Testis (tissue), 3 donors: ENCODE data around the gene PTPRT. TPM values are rescaled to one million over a fixed set of nuclear protein-coding genes. Genes with fewer than 3 reads are reported as not detected.

ENCODE experiments used
- DNase-seq: peaks from one replicate; pipeline ENCODE4 v3.0.0-alpha.2; 2019
- H3K27ac ChIP-seq, 2 donors: fragments of 200-600 bp; sonication (generic); one replicate each; pipeline ENCODE4 v1.5.1; 2019
- H3K27me3 ChIP-seq: fragments of 200-600 bp; sonication (generic); one replicate; pipeline ENCODE4 v1.5.1; 2019
- H3K36me3 ChIP-seq: fragments of 200-600 bp; sonication (generic); one replicate; pipeline ENCODE4 v1.5.1; 2017; ENCODE audit warnings: low read depth; ENCODE audit errors: missing control alignments
- H3K4me1 ChIP-seq: fragments of 200-600 bp; sonication (generic); one replicate; pipeline ENCODE4 v1.5.1; 2019
- H3K4me3 ChIP-seq, 2 donors: fragments of 200-600 bp; sonication (generic); one replicate each; pipeline ENCODE4 v1.5.1; 2017 to 2019
- H3K9me3 ChIP-seq: fragments of 200-600 bp; sonication (generic); one replicate; pipeline ENCODE4 v1.5.1; 2017
- POLR2A ChIP-seq: fragments of 450-650 bp; IDR thresholded peaks from one replicate; pipeline ENCODE4 v1.6.1; 2017; ENCODE audit warnings: antibody characterized with exemption, mild to moderate bottlenecking, moderate library complexity
- WGBS, 2 donors: methylation state at CpG; one replicate each; pipeline ENCODE4 v1.1.5; 2018; 5-methylcytosine and 5-hydroxymethylcytosine counted together
- intact Hi-C: fragments of 100-400 bp; cut with DNase I; formaldehyde crosslinking; loops from one replicate; pipeline ENCODE4 v1.15.1; 2023; ENCODE audit warnings: low total_unique reads
- polyA plus RNA-seq: library from polyadenylated mRNA; stranded (reverse); fragments of 350-450 nt; fragmentation: Illumina TruSeq; extraction: RNeasy Lipid Tissue Mini Kit (QIAGEN cat#74804); gene quantifications from one replicate; pipeline ENCODE4 v1.2.3, GENCODE V29; 2014; ENCODE audit warnings: low read depth, low replicate concordance; ENCODE audit not compliant: insufficient read depth
- total RNA-seq, 2 donors: library from RNA; depleted of rRNA; stranded (reverse); fragments of >200 nt; gene quantifications; one replicate each; pipeline ENCODE4 v1.2.3, GENCODE V29; 2016
- TF ChIP-seq, protein P1 (sequence below), 3 experiments: fragments of 450-650 bp in 2 of 3; fragments of 200-600 bp in 1 of 3; sonication (generic) in 1 of 3; IDR thresholded peaks; one replicate each; pipeline ENCODE4 v1.5.1; 2016 to 2019; ENCODE audit warnings: antibody characterized with exemption in 3 of 3, mild to moderate bottlenecking in 2 of 3, moderate library complexity in 1 of 3

The PTPRT gene
- total and polyA plus RNA-seq, 3 donors from 2014 or later: 2.3 to 2.5 (median 2.3) TPM

GRCh38 chr20:42295592-42295991 is 894.1 kb downstream of the PTPRT start:
- Histone ChIP-seq H3K9me3 (no peaks in the 10 kb centered on the region), H3K4me1 (no peaks in the 10 kb centered on the region), H3K27me3 (no peaks in the 10 kb centered on the region), H3K27ac (no peak overlapping the region), H3K4me3 (no peak overlapping the region), H3K36me3 (no peaks in the 10 kb centered on the region)
- TF ChIP-seq, protein P1, sequence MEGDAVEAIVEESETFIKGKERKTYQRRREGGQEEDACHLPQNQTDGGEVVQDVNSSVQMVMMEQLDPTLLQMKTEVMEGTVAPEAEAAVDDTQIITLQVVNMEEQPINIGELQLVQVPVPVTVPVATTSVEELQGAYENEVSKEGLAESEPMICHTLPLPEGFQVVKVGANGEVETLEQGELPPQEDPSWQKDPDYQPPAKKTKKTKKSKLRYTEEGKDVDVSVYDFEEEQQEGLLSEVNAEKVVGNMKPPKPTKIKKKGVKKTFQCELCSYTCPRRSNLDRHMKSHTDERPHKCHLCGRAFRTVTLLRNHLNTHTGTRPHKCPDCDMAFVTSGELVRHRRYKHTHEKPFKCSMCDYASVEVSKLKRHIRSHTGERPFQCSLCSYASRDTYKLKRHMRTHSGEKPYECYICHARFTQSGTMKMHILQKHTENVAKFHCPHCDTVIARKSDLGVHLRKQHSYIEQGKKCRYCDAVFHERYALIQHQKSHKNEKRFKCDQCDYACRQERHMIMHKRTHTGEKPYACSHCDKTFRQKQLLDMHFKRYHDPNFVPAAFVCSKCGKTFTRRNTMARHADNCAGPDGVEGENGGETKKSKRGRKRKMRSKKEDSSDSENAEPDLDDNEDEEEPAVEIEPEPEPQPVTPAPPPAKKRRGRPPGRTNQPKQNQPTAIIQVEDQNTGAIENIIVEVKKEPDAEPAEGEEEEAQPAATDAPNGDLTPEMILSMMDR (IDR thresholded peaks at IDR 0.05): no peak
- TF ChIP-seq POLR2A: no peak
- intact Hi-C loops: no loop called here
- WGBS, 2 donors: 83 to 86% methylated on average over 3 of the region's 3 CpGs
- no peak for DNase-seq

DNA sequence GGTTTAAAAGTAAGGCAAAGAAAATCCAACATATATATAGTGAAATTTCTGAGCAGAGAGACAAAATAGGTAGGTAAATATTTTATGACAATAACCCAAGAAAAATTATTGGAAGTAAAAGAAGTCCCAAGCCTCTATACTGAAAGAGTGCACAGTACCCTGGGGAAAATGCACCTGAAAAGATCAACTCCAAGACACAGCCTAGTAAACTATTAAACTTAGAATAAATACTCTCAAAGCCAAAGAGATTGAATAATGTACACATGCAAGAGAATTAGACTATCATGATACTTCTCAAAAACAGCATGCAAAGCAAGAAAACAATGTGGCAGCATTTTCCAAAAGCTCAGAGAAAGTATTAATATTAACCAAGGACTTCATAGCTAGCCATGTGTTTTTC is 894.7 kb downstream of the PTPRT start:
- TF ChIP-seq, protein P1 (IDR thresholded peaks at IDR 0.05): no peak
- TF ChIP-seq POLR2A: no peak
- DNase-seq: no peak
- Histone ChIP-seq H3K4me3 (no peak overlapping the region), H3K27ac (no peak overlapping the region), H3K9me3 (no peaks in the 10 kb centered on the region), H3K36me3 (no peaks in the 10 kb centered on the region), H3K4me1 (no peaks in the 10 kb centered on the region), H3K27me3 (no peaks in the 10 kb centered on the region)
- intact Hi-C loops: no loop called here

- intact Hi-C loops: no loop called here
- no peak overlapping the region for H3K27ac ChIP-seq
- no peak for DNase-seq
- H3K36me3 ChIP-seq: no peaks in the 10 kb centered on the region
- 90 to 94% methylated on average over 4 of the region's 4 CpGs for WGBS, 2 donors
- no peak for TF ChIP-seq POLR2A
- TF ChIP-seq, protein P1 (IDR thresholded peaks at IDR 0.05): no peak
- H3K27me3 ChIP-seq: no peaks in the 10 kb centered on the region
- no peaks in the 10 kb centered on the region for H3K9me3 ChIP-seq
- H3K4me1 ChIP-seq: no peaks in the 10 kb centered on the region
- H3K4me3 ChIP-seq: no peak overlapping the region
Observed at GRCh38 chr20:42281801-42282200, 907.9 kb downstream of the PTPRT start.

GRCh38 chr20:42276718-42277602 is 912.7 kb downstream of the PTPRT start:
- Histone ChIP-seq H3K4me1 (no peaks in the 10 kb centered on the region), H3K9me3 (no peaks in the 10 kb centered on the region), H3K27ac (no peak overlapping the region), H3K36me3 (no peaks in the 10 kb centered on the region), H3K27me3 (no peaks in the 10 kb centered on the region), H3K4me3 (no peak overlapping the region)
- no peak for DNase-seq
- WGBS, 2 donors: 74 to 76% methylated on average over 10 of the region's 10 CpGs
- TF ChIP-seq POLR2A: no peak
- TF ChIP-seq, protein P1 (IDR thresholded peaks at IDR 0.05): no peak
- intact Hi-C loops: no loop called here

GRCh38 chr20:42274986-42275385 is 914.7 kb downstream of the PTPRT start:
- no peaks in the 10 kb centered on the region for H3K4me1 ChIP-seq
- H3K36me3 ChIP-seq: no peaks in the 10 kb centered on the region
- no peak overlapping the region for H3K27ac ChIP-seq
- intact Hi-C loops: no loop called here
- no peak overlapping the region for H3K4me3 ChIP-seq
- no peaks in the 10 kb centered on the region for H3K27me3 ChIP-seq
- no peaks in the 10 kb centered on the region for H3K9me3 ChIP-seq
- TF ChIP-seq, protein P1 (IDR thresholded peaks at IDR 0.05): no peak
- no peak for TF ChIP-seq POLR2A
- no peak for DNase-seq
- WGBS, 2 donors: 75 to 76% methylated on average over 2 of the region's 2 CpGs
